Muscle layer of colon (tissue), 2 donors: ENCODE results near the gene LST1.

Experiments
- H3K27ac ChIP-seq: one replicate; pipeline ENCODE4 v1.7.0; 2013; ENCODE audit warnings: low read depth, mild to moderate bottlenecking, low read length, moderate library complexity
- H3K27me3 ChIP-seq, 2 donors: one replicate each; pipeline ENCODE4 v1.7.0; 2013; ENCODE audit warnings: low read length in 2 of 2, mild to moderate bottlenecking in 2 of 2; ENCODE audit not compliant: insufficient read depth in 2 of 2, control insufficient read depth in 1 of 2
- H3K36me3 ChIP-seq: one replicate; pipeline ENCODE4 v1.7.0; 2013; ENCODE audit warnings: mild to moderate bottlenecking, low read length; ENCODE audit not compliant: insufficient read depth
- H3K4me1 ChIP-seq: one replicate; pipeline ENCODE4 v1.7.0; 2013; ENCODE audit warnings: mild to moderate bottlenecking, low read length; ENCODE audit not compliant: insufficient read depth
- H3K4me3 ChIP-seq, 2 donors: one replicate each; pipeline ENCODE4 v1.7.0; 2013; ENCODE audit warnings: low read length in 2 of 2, low read depth in 1 of 2, mild to moderate bottlenecking in 1 of 2, moderate library complexity in 1 of 2
- H3K9ac ChIP-seq: one replicate; pipeline ENCODE4 v1.7.0; 2013; ENCODE audit warnings: low read length
- H3K9me3 ChIP-seq: one replicate; pipeline ENCODE4 v1.7.0; 2013; ENCODE audit warnings: mild to moderate bottlenecking, low read length
- donor health status: abdominal sarcoma.
- donor health status: Adenocarcinoma of cecum.

Gene LST1

GRCh38 chr6:31577579-31577966, 8.5 kb upstream of the LST1 start:
- no peaks in the 10 kb centered on the region for H3K27me3 ChIP-seq
- H3K27ac ChIP-seq = no peak overlapping the region
- H3K4me1 ChIP-seq = peaks cover 17% of the 10 kb centered on the region
- no peaks in the 10 kb centered on the region for H3K9me3 ChIP-seq
- no peak overlapping the region for H3K4me3 ChIP-seq
- H3K36me3 ChIP-seq = no peaks in the 10 kb centered on the region
- H3K9ac ChIP-seq = no peak overlapping the region

GRCh38 chr6:31578184-31579118, 7.6 kb upstream of the LST1 start:
- H3K27ac ChIP-seq = no peak overlapping the region

DNA sequence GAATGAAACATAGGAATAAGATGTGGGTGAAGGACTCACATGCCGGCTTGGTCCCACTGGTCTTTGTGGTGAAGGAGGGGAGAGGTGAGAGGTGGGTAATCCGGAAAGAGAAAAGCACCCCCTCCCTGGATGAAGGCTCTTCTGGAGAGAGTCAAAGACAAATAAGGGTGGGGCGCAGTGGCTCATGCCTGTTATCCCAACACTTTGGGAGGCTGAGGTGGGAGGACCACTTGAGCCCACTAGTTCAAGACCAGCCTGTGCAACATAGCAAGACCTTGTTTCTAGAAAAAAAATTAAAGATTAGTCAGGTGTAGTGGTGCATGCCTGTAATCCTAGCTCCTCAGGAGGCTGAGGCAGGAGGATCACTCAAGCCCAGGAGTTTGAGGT, 7.0 kb upstream of the LST1 start:
- no peaks in the 10 kb centered on the region for H3K36me3 ChIP-seq
- H3K27me3 ChIP-seq = no peaks in the 10 kb centered on the region
- peaks cover 17% of the 10 kb centered on the region for H3K4me1 ChIP-seq
- no peak overlapping the region for H3K4me3 ChIP-seq
- no peaks in the 10 kb centered on the region for H3K9me3 ChIP-seq
- no peak overlapping the region for H3K9ac ChIP-seq
- no peak overlapping the region for H3K27ac ChIP-seq

More at GRCh38 chr6:31578184-31579118, 7.6 kb upstream of the LST1 start:
- H3K27me3 ChIP-seq = no peaks in the 10 kb centered on the region
- H3K9me3 ChIP-seq = no peaks in the 10 kb centered on the region
- H3K4me3 ChIP-seq = no peak overlapping the region
- no peak overlapping the region for H3K9ac ChIP-seq
- no peaks in the 10 kb centered on the region for H3K36me3 ChIP-seq
- H3K4me1 ChIP-seq = peaks cover 17% of the 10 kb centered on the region

DNA sequence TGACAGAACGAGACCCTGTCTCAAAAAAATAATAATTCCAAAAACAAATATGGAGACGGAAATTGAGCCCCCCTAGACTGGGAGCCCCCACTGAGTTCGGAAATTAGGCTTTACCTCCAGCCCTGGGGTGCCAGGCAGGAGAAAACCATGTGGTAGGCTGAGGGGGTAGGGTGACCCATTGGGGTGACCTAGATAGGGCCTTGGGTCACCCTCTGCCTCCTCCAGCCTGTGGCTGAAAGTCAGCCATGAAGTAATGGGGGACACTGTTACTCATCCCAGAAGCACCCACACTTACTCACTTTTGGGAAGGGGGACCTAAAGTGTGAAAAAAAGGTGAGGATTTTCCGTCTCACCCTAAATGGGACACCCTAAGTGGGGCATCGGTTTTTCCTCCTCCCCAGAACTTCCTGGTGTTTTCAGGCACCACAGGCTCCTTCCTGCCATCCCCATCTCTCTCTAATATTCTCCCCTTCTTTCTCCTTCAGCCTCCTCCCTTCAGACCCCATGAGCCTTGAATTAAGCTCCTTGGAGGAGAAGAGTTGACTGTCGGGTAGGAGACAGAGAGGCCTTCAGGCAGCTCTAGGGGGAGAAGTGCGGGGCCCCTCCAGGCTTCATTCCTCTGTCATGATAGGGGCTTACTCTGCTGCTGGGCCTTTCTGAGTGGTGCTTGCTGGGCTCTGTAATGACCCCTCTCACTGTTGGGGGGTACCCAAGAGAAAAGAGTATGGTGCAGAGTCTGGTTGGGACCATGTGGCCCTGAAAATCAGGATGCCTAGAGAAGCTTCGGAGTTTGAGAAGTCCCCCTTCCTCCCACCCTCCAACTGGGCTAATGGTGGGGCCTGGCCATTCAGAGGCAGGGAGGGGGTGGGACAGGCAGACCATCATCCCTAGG, 6.3 kb upstream of the LST1 start:
- H3K9me3 ChIP-seq = no peaks in the 10 kb centered on the region
- H3K27ac ChIP-seq = no peak overlapping the region
- peak overlapping the region in 1 of 2 donors; percentile 91 for H3K4me3 ChIP-seq
- peaks cover 16% of the 10 kb centered on the region for H3K4me1 ChIP-seq
- H3K27me3 ChIP-seq = no peaks in the 10 kb centered on the region
- H3K9ac ChIP-seq = peak overlapping the region; percentile 87
- H3K36me3 ChIP-seq = no peaks in the 10 kb centered on the region

DNA sequence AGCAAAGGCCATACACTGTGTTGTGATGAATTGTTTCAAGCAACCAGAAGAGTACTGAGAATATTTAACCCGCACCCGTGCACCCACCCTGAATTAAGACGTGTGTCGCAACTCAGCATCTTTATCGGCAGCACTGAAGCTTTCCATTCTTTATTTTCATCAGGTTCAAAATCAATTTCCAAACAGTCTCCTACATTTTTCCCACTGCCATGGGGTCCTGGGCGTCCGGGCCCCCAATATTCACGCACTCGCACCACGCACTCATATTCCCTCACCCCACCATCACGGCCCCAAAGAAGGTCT, 5.7 kb upstream of the LST1 start:
- H3K9ac ChIP-seq = peak overlapping the region; percentile 87
- no peaks in the 10 kb centered on the region for H3K27me3 ChIP-seq
- no peak overlapping the region for H3K27ac ChIP-seq
- H3K4me1 ChIP-seq = peaks cover 11% of the 10 kb centered on the region
- H3K4me3 ChIP-seq = peak overlapping the region; percentile 91 to 97
- no peaks in the 10 kb centered on the region for H3K9me3 ChIP-seq
- no peaks in the 10 kb centered on the region for H3K36me3 ChIP-seq

DNA sequence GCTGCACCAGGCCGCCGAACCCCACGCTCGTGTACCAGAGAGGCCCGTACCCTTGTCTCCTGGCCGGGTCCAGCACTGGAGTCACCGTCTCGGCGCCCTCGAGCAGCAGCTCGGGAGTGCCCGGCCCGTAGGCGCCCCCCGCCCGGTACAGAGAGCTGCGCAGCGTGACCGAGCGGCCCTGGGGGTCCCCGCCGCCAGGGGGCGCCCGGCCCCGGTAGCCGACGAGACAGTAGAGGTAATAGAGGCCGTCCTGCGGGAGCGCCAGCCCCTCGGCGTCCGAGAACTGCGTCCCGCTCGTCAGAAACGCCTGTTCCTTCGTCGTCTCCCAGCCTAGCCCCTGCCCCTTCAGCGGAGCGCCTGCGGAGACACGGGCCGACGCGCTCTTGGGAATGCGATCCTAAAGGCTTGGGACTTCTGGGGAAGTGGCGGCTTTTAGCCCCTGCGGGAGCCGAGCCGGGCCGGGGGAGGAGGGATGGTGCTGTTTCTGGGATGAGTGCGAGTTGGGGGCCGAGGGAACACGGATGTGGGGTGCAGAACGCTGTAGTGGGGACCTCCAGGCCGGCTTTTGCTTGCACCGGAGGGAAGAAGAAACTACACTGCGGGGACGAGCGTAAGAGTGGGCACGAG, 5.2 kb upstream of the LST1 start:
- Histone ChIP-seq H3K4me3 (peak overlapping the region; percentile 91 to 97), H3K27me3 (no peaks in the 10 kb centered on the region), H3K27ac (peak overlapping the region; percentile 87), H3K9me3 (no peaks in the 10 kb centered on the region), H3K9ac (peak overlapping the region; percentile 87), H3K36me3 (no peaks in the 10 kb centered on the region), H3K4me1 (peaks cover 11% of the 10 kb centered on the region)

DNA sequence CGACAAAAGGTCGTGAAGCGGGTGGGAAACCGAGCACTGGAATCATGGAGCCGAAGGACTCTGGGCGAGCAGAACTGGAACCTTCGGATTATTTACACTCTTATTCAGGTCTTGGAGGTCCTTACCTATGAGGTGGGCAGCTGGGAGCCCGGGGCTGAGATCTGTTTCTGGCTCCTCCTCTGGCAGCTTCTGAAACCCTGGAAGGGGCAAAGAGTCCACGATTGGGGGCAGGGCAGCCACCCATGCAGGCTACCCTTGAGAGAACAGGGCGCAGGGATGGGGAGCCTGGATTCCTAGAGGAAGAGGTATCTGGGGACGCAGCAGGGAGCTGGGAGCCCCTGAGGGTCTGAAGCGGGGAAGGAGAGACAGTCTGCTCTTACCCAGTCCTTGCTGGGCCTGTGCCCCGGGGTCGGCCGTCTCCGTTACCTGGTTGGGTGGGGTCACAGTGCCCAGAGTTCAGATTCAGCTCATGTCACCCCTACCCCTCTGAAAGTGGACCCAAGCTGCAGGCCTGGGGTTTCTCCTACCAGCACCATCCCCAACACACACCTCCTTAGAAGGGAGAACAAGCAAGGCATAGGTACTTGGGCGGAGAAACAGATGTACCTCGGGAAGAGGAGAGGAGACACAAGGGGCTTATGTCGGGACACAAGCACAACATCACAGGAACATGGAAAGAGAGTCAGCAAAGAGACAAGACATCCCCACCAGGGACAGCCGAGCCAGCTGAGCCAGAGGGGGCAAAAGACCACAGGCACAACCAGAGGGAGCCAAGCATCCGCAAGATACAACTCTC, 4.4 kb upstream of the LST1 start:
- Histone ChIP-seq H3K4me1 (peaks cover 11% of the 10 kb centered on the region), H3K9me3 (no peaks in the 10 kb centered on the region), H3K27me3 (no peaks in the 10 kb centered on the region), H3K27ac (peak overlapping the region; percentile 87), H3K4me3 (peak overlapping the region; percentile 91 to 97), H3K9ac (peak overlapping the region; percentile 87), H3K36me3 (no peaks in the 10 kb centered on the region)

GRCh38 chr6:31582230-31582643, 3.8 kb upstream of the LST1 start, which contains the start of gene LTB:
Gene LTB, minus strand, starts transcription at chr6:31582424. Its CDS starts 7 bp downstream, at chr6:31582417.
- Histone ChIP-seq H3K27me3 (no peaks in the 10 kb centered on the region), H3K9ac (peak within 1 kb of the TSS; percentile 87), H3K4me1 (peaks cover 11% of the 10 kb centered on the region), H3K27ac (peak within 1 kb of the TSS; percentile 87), H3K36me3 (no peaks in the 10 kb centered on the region), H3K9me3 (no peaks in the 10 kb centered on the region), H3K4me3 (peak within 1 kb of the TSS; percentile 91 to 97)

DNA sequence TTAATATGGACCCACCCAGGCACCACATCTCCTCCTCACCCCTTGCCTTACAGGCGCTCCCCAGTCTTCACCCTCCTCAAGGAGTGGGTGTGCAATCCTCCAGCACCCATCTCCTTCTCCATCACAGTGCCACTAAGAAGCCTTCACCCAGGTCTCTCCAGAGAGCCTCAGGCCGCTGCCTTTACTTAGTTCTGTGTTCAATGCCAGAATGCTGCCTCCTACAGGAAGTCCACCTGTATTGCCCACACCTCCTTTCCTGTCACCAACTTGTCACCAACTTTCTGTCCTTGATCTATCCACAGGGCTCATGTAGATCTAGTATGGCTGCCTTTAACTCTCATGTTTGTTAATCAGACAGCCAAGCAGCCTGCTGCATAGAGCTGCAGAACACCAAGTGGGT, 586 bp upstream of the LST1 start:
- Histone ChIP-seq H3K27me3 (no peaks in the 10 kb centered on the region), H3K9ac (no peak overlapping the region), H3K36me3 (no peaks in the 10 kb centered on the region), H3K4me1 (peaks cover 8% of the 10 kb centered on the region), H3K9me3 (no peaks in the 10 kb centered on the region), H3K4me3 (no peak overlapping the region), H3K27ac (no peak overlapping the region)

GRCh38 chr6:31586599-31587281, 663 bp downstream of the LST1 start:
- peaks cover 4% of the 10 kb centered on the region for H3K4me1 ChIP-seq
- H3K4me3 ChIP-seq = no peak overlapping the region
- H3K27ac ChIP-seq = no peak overlapping the region
- no peak overlapping the region for H3K9ac ChIP-seq
- H3K9me3 ChIP-seq = no peaks in the 10 kb centered on the region
- no peaks in the 10 kb centered on the region for H3K36me3 ChIP-seq
- H3K27me3 ChIP-seq = no peaks in the 10 kb centered on the region
